H1 (cell line): ENCODE data around the gene CSF1.

Experiments used
- CTCF ChIP-seq, 3 experiments: IDR thresholded peaks; 1 replicate in 2 of 3; 2 replicates in 1 of 3; pipeline versions ENCODE4 v1.5.1 to v1.6.1; 2011; ENCODE audit warnings: low read length in 3 of 3, mild to moderate bottlenecking in 3 of 3, inconsistent platforms in 2 of 3, low read depth in 1 of 3, moderate library complexity in 1 of 3; ENCODE audit not compliant: insufficient read depth in 1 of 3; ENCODE audit errors: control extremely low read depth in 1 of 3
- JUND ChIP-seq: IDR thresholded peaks from 2 replicates; pipeline ENCODE4 v1.6.1; 2011; ENCODE audit warnings: mild to moderate bottlenecking, improper control_type of control experiment, low read length
- POLR2AphosphoS5 ChIP-seq: IDR thresholded peaks from 2 replicates; pipeline ENCODE4 v1.6.1; 2011; ENCODE audit warnings: low read depth, low read length
- RNF2 ChIP-seq: fragments of 200-900, 300-1000 bp; sonication (generic); IDR thresholded peaks from 2 replicates; pipeline ENCODE4 v1.7.1; 2016; ENCODE audit warnings: borderline replicate concordance, low read depth, mild to moderate bottlenecking, antibody characterized with exemption, low read length; ENCODE audit not compliant: poor library complexity, severe bottlenecking; ENCODE audit errors: missing control alignments
- RXRA ChIP-seq: IDR thresholded peaks from 2 replicates; pipeline ENCODE4 v1.6.1; 2011; ENCODE audit warnings: low read depth, mild to moderate bottlenecking, low read length, moderate library complexity; ENCODE audit not compliant: insufficient read depth
- SIX5 ChIP-seq: IDR thresholded peaks from 2 replicates; pipeline ENCODE4 v1.6.1; 2011; ENCODE audit warnings: mild to moderate bottlenecking, low read depth, low read length
- SUZ12 ChIP-seq: fragments of 200-600 bp; sonication (generic); IDR thresholded peaks from 2 replicates; pipeline ENCODE4 v1.6.1; 2012; ENCODE audit warnings: mild to moderate bottlenecking, inconsistent platforms, low read length, moderate library complexity, mixed read lengths
- TAF1 ChIP-seq: IDR thresholded peaks from 2 replicates; pipeline ENCODE4 v1.6.1; 2011; ENCODE audit warnings: mild to moderate bottlenecking, low read depth, low read length

GRCh38 chr1:109935451-109935900 lies 24.8 kb downstream of the CSF1 start:
- TF ChIP-seq CTCF (IDR thresholded peaks at IDR 0.05; ENCODE audit: control extremely low read depth in 1 of 3, insufficient read depth in 1 of 3, low read depth in 1 of 3, low read length in 3 of 3) (no peak), JUND (no peak), RNF2 (no peak), RXRA (no peak), SUZ12 (no peak), TAF1 (no peak), SIX5 (no peak), POLR2AphosphoS5 (no peak)
